GM18870 (cell line): ENCODE measurements around the gene BMP3.

Experiments used
- ATAC-seq: cut with Tn5 transposase; IDR thresholded peaks from one replicate; pipeline ENCODE4 v1.9.1; 2021; ENCODE audit warnings: moderate library complexity; ENCODE audit not compliant: unreplicated experiment

Gene BMP3

DNA sequence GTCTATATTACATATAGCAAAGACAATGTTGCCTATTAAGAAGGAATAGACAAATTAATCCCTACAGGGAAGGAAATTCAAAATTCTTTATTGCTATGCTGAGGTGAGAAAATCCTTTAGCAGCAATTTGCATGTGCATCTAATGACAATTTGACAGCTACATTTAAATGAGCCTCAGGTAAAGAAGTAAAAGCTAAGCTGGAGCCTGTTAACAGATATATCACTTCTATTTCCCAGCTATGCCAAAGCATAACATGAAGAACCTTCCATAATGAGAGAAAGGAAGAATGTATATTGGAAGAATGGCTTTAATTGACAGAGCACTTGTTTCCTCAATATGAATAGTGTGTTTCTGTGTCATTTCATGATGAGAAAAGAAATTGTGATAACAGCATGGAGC lies 71.6 kb downstream of the BMP3 start:
- ATAC-seq = no peak

DNA sequence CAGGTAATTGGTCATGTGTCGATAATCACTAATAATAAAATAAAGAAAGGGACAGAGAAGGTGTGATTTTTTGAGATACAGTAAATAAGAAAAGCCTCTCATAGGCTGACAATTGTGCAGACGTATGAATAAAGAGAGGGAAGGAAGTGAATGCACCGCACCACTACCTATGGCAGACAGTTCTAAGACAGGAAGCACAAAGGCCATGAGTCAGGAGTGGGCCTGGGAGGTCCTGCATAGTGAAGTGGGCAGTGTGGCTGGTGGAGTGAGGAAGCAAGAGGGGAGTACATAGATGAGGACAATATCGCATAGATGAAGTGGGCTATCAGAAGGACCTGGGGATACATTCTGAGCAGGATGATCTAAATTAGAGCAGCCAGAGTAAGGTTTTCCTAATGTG lies 75.6 kb downstream of the BMP3 start:
- no peak for ATAC-seq
